B cell (primary cell): ENCODE data around the gene DNAI2. TPM values are rescaled to one million over a fixed set of nuclear protein-coding genes. Genes with fewer than 3 reads are reported as not detected.
"Not testable (repeated sequence)": the region's sequence is repeated elsewhere in the genome, so short reads cannot be mapped to it uniquely, and the experiment has no call there.

Experiments
- ATAC-seq: fragments of 200-7000 bp; cut with Tn5 transposase; one replicate; pipeline ENCODE4 v1.10.0; 2021; ENCODE audit warnings: low read depth, mild to moderate bottlenecking, moderate number of reproducible peaks, moderate library complexity
- CTCF ChIA-PET: fragments of 350-600 bp; sonication (Branson Sonifier 250); formaldehyde crosslinking; loops from one replicate; lab custom pipeline; 2021; ENCODE audit warnings: antibody characterized with exemption, inconsistent platforms; lab: Charles Lee
- POLR2A ChIA-PET: fragments of 350-600 bp; sonication (Branson Sonifier 250); formaldehyde crosslinking; loops from one replicate; lab custom pipeline; 2021; ENCODE audit warnings: antibody characterized with exemption; lab: Charles Lee
- DNase-seq: peaks from one replicate; pipeline ENCODE4 v3.0.0; 2013
- H2AFZ ChIP-seq: 2 replicates; pipeline ENCODE4 v1.6.1; 2012; ENCODE audit warnings: mild to moderate bottlenecking, low read depth, low read length; ENCODE audit not compliant: insufficient read depth, poor library complexity, severe bottlenecking
- H3K27ac ChIP-seq, 2 donors: 1 replicate in 1 of 2; 2 replicates in 1 of 2; pipeline ENCODE4 v1.5.1; 2012 to 2013; ENCODE audit warnings: low read length in 2 of 2, mild to moderate bottlenecking in 2 of 2, moderate library complexity in 1 of 2
- H3K27me3 ChIP-seq, 4 experiments: fragments of 200-600 bp in 1 of 4; sonication (generic) in 1 of 4; replicated peaks in 1 of 4; 1 replicate in 2 of 4; 2 replicates in 2 of 4; pipeline versions ENCODE4 v1.6.1 to v1.7.0; 2013 to 2016; ENCODE audit warnings: low read length in 3 of 4, mild to moderate bottlenecking in 2 of 4, mixed read lengths in 1 of 4, moderate library complexity in 1 of 4; ENCODE audit not compliant: insufficient read depth in 4 of 4, control insufficient read depth in 3 of 4; ENCODE audit errors: control extremely low read depth in 1 of 4
- H3K36me3 ChIP-seq, 2 experiments: replicated peaks in 1 of 2; 1 replicate in 1 of 2; 2 replicates in 1 of 2; pipeline versions ENCODE4 v1.6.1 to v1.7.1; 2013; ENCODE audit warnings: low read length in 1 of 2; ENCODE audit not compliant: insufficient read depth in 2 of 2, control insufficient read depth in 1 of 2; ENCODE audit errors: control extremely low read depth in 1 of 2, extremely low read depth in 1 of 2
- H3K4me1 ChIP-seq, 2 donors: fragments of 200-600 bp in 1 of 2; sonication (generic) in 1 of 2; 1 replicate in 1 of 2; 2 replicates in 1 of 2; pipeline versions ENCODE4 v1.5.1 to v1.6.1; 2013 to 2017; ENCODE audit warnings: low read length in 2 of 2; ENCODE audit not compliant: control insufficient read depth in 2 of 2, insufficient read depth in 2 of 2
- H3K4me2 ChIP-seq: replicated peaks from 2 replicates; pipeline ENCODE3; 2012; ENCODE audit warnings: mild to moderate bottlenecking, low read depth, low read length; ENCODE audit not compliant: poor library complexity, severe bottlenecking
- H3K4me3 ChIP-seq, 5 experiments: fragments of 200-600 bp in 1 of 5; sonication (generic) in 1 of 5; 1 replicate in 3 of 5; 2 replicates in 2 of 5; pipeline versions ENCODE4 v1.5.1 to v1.7.0; 2011 to 2016; ENCODE audit warnings: low read length in 4 of 5, mild to moderate bottlenecking in 4 of 5, low read depth in 2 of 5, control low read depth in 1 of 5, moderate library complexity in 1 of 5; ENCODE audit not compliant: insufficient read depth in 1 of 5; ENCODE audit errors: control extremely low read depth in 1 of 5, extremely low read depth in 1 of 5
- H3K79me2 ChIP-seq: fragments of 200-600 bp; sonication (generic); one replicate; pipeline ENCODE4 v1.6.0; 2016; ENCODE audit warnings: low read length; ENCODE audit not compliant: control insufficient read depth, insufficient read depth
- H3K9ac ChIP-seq: fragments of 200-600 bp; sonication (generic); 2 replicates; pipeline ENCODE4 v1.6.1; 2017; ENCODE audit warnings: mild to moderate bottlenecking, low read length, moderate library complexity
- H3K9me3 ChIP-seq, 3 donors: one replicate each; pipeline versions ENCODE4 v1.6.1 to v1.7.1; 2013; ENCODE audit warnings: low read length in 2 of 3; ENCODE audit not compliant: control insufficient read depth in 2 of 3, insufficient read depth in 1 of 3; ENCODE audit errors: control extremely low read depth in 1 of 3
- H4K20me1 ChIP-seq: 2 replicates; pipeline ENCODE4 v1.6.0; 2012; ENCODE audit warnings: mild to moderate bottlenecking, low read length; ENCODE audit not compliant: insufficient read depth, control insufficient read depth, poor library complexity, severe bottlenecking
- H3K27ac Mint-ChIP-seq: one replicate; pipeline ENCODE4 v1.8.0; 2021; ENCODE audit warnings: mixed read lengths
- H3K27me3 Mint-ChIP-seq: one replicate; pipeline ENCODE4 v1.8.0; 2021; ENCODE audit warnings: mixed read lengths
- H3K4me1 Mint-ChIP-seq: one replicate; pipeline ENCODE4 v1.8.0; 2021; ENCODE audit warnings: mixed read lengths
- H3K4me3 Mint-ChIP-seq: one replicate; pipeline ENCODE4 v1.8.0; 2021; ENCODE audit warnings: mixed read lengths
- H3K9me3 Mint-ChIP-seq: one replicate; pipeline ENCODE4 v1.8.0; 2022; ENCODE audit warnings: mixed read lengths; ENCODE audit not compliant: insufficient read depth
- CTCF ChIP-seq: fragments of 200-600 bp; IDR thresholded peaks from one replicate; pipeline ENCODE4 v1.8.0; 2022; ENCODE audit warnings: antibody characterized with exemption, mild to moderate bottlenecking
- EZH2 ChIP-seq: IDR thresholded peaks from 2 replicates; pipeline ENCODE4 v1.6.1; 2012; ENCODE audit warnings: borderline replicate concordance, low read depth, mild to moderate bottlenecking, moderate library complexity, low read length; ENCODE audit not compliant: insufficient read depth, poor library complexity, severe bottlenecking
- WGBS: methylation state at CpG from one replicate; pipeline ENCODE4 v1.1.5; 2013; ENCODE audit warnings: missing lambda C conversion rate; ENCODE audit not compliant: insufficient coverage; 5-methylcytosine and 5-hydroxymethylcytosine counted together
- intact Hi-C: fragments of 100-400 bp; cut with micrococcal nuclease; formaldehyde crosslinking; loops from one replicate; pipeline ENCODE4 v1.10.0; 2022
- polyA plus RNA-seq: library from polyadenylated mRNA; depleted of rRNA; stranded (reverse); fragments of >200 nt; gene quantifications from 2 replicates; pipeline ENCODE4 v1.2.3, GENCODE V29; 2012
- total RNA-seq, 2 donors: library from RNA; stranded (reverse); fragments of 120-200 nt in 1 of 2; gene quantifications; 1 replicate in 1 of 2; 2 replicates in 1 of 2; pipeline versions ENCODE4 v1.2.3 to v1.2.4, GENCODE V29; 2013 to 2022

The DNAI2 gene
- total and polyA plus RNA-seq, 2 donors (not counting 1 experiment from before 2014, with no cell fraction given), result not detected

- CTCF ChIA-PET, result no interaction called here
- Mint-ChIP-seq H3K9me3 (no peaks in the 10 kb centered on the region), H3K4me1 (peaks cover 5% of the 10 kb centered on the region), H3K4me3 (no peak overlapping the region), H3K27ac (no peak overlapping the region), H3K27me3 (peaks cover 13% of the 10 kb centered on the region)
- POLR2A ChIA-PET, result no interaction called here
- WGBS, result 50% methylated on average over 8 of the region's 9 CpGs
- no peaks in the 10 kb centered on the region for H3K79me2 ChIP-seq
- H3K27ac ChIP-seq, result no peak overlapping the region
- DNase-seq, result peak; percentile 19
- TF ChIP-seq CTCF (no peak), EZH2 (no peak)
- no peaks in the 10 kb centered on the region for H3K36me3 ChIP-seq
- H3K4me3 ChIP-seq, result no peak overlapping the region
- ATAC-seq, result peak; percentile 36
- peak overlapping the region; percentile 18 for H3K4me2 ChIP-seq
- no peaks in the 10 kb centered on the region for H4K20me1 ChIP-seq
- H2AFZ ChIP-seq, result peak overlapping the region; percentile 38
- no peak overlapping the region for H3K9ac ChIP-seq
- peaks cover 0 to 13% of the 10 kb centered on the region in 2 donors for H3K4me1 ChIP-seq
- H3K27me3 ChIP-seq, result peaks cover 0 to 5% (median 2%) of the 10 kb centered on the region in 4 experiments
- H3K9me3 ChIP-seq, result no peaks in the 10 kb centered on the region
- intact Hi-C loops, result no loop called here
These were observed 6.1 kb downstream of the DNAI2 start for GRCh38 chr17:74280093-74280513.

- WGBS, result 97% methylated on average over 17 of the region's 20 CpGs
- Histone ChIP-seq H3K27ac (no peak overlapping the region), H3K4me1 (peaks cover 0 to 13% of the 10 kb centered on the region in 2 donors), H4K20me1 (no peaks in the 10 kb centered on the region), H3K9me3 (no peaks in the 10 kb centered on the region), H2AFZ (no peak overlapping the region), H3K9ac (no peak overlapping the region), H3K4me3 (no peak overlapping the region), H3K4me2 (no peak overlapping the region), H3K27me3 (peaks cover 0 to 5% (median 2%) of the 10 kb centered on the region in 4 experiments), H3K36me3 (no peaks in the 10 kb centered on the region), H3K79me2 (no peaks in the 10 kb centered on the region)
- POLR2A ChIA-PET, result no interaction called here
- DNase-seq, result no peak
- Mint-ChIP-seq H3K9me3 (no peaks in the 10 kb centered on the region), H3K27me3 (peaks cover 3% of the 10 kb centered on the region), H3K4me3 (no peak overlapping the region), H3K4me1 (peaks cover 5% of the 10 kb centered on the region), H3K27ac (no peak overlapping the region)
- intact Hi-C loops, result no loop called here
- no peak for ATAC-seq
- CTCF ChIA-PET, result interaction anchor here (0.8 kb wide), 1 partner anchor 39 kb away, joined by 3 read pairs; no protein-coding TSS in a partner anchor
- TF ChIP-seq CTCF, result no peak
- TF ChIP-seq EZH2, result no peak
These were observed 7.8 kb downstream of the DNAI2 start for GRCh38 chr17:74281799-74282198.

GRCh38 chr17:74282274-74282586 is 8.2 kb downstream of the DNAI2 start:
- H3K27ac ChIP-seq, H3K4me3 Mint-ChIP-seq, H3K4me1 Mint-ChIP-seq, H3K9me3 Mint-ChIP-seq, ATAC-seq, H3K27me3 ChIP-seq, H3K27me3 Mint-ChIP-seq, H3K9me3 ChIP-seq, H3K36me3 ChIP-seq, H3K79me2 ChIP-seq, H3K4me3 ChIP-seq, H3K4me2 ChIP-seq, intact Hi-C loops, H3K9ac ChIP-seq, H3K27ac Mint-ChIP-seq, POLR2A ChIA-PET, H4K20me1 ChIP-seq, H2AFZ ChIP-seq, DNase-seq: not testable (repeated sequence)
- WGBS, result 53% methylated on average over 2 of the region's 4 CpGs
- CTCF ChIA-PET, result interaction anchor here (0.6 kb wide), 1 partner anchor 389 kb away, joined by 3 read pairs; no protein-coding TSS in a partner anchor
- peaks cover 0 to 13% of the 10 kb centered on the region in 2 donors for H3K4me1 ChIP-seq
